Neural progenitor cell (in vitro differentiated cells): Measurements from ENCODE around the gene PGF. TPM values are rescaled to one million over a fixed set of nuclear protein-coding genes. Genes with fewer than 3 reads are reported as not detected.

Experiments used
- DNase-seq: peaks from one replicate; pipeline ENCODE4 v3.0.0-alpha.2; 2016; ENCODE audit warnings: low spot score
- H2AFZ ChIP-seq: fragments of 200-600 bp; sonication (generic); replicated peaks from 2 replicates; pipeline ENCODE4 v1.6.1; 2016; ENCODE audit warnings: antibody characterized with exemption
- H3F3A ChIP-seq: fragments of 200-600 bp; sonication (generic); 2 replicates; pipeline ENCODE4 v1.6.1; 2016; ENCODE audit warnings: antibody characterized with exemption, low read depth
- H3K27ac ChIP-seq: fragments of 200-600 bp; sonication (generic); 2 replicates; pipeline ENCODE4 v1.5.1; 2016; ENCODE audit warnings: mild to moderate bottlenecking
- H3K27me3 ChIP-seq: fragments of 200-600 bp; sonication (generic); 2 replicates; pipeline ENCODE4 v1.6.1; 2016; ENCODE audit warnings: mild to moderate bottlenecking, moderate library complexity
- H3K36me3 ChIP-seq: fragments of 200-600 bp; sonication (generic); 2 replicates; pipeline ENCODE4 v1.5.1; 2016
- H3K4me1 ChIP-seq: fragments of 200-600 bp; sonication (generic); 2 replicates; pipeline ENCODE4 v1.6.1; 2016; ENCODE audit warnings: mixed run types
- H3K4me2 ChIP-seq: fragments of 200-600 bp; sonication (generic); 2 replicates; pipeline ENCODE4 v1.6.1; 2016
- H3K4me3 ChIP-seq: fragments of 200-600 bp; sonication (generic); 2 replicates; pipeline ENCODE4 v1.5.1; 2016
- H3K79me2 ChIP-seq: fragments of 200-600 bp; sonication (generic); 2 replicates; pipeline ENCODE4 v1.6.1; 2016; ENCODE audit warnings: low read depth
- H3K9ac ChIP-seq: fragments of 200-600 bp; sonication (generic); 2 replicates; pipeline ENCODE4 v1.6.1; 2016
- H3K9me3 ChIP-seq: fragments of 200-600 bp; sonication (generic); 2 replicates; pipeline ENCODE4 v1.5.1; 2016; ENCODE audit warnings: low read depth
- H4K20me1 ChIP-seq: fragments of 200-600 bp; sonication (generic); 2 replicates; pipeline ENCODE4 v1.6.1; 2016; ENCODE audit warnings: low read depth
- H3K27ac Mint-ChIP-seq: 3 replicates; pipeline ENCODE4 v1.8.0; 2021; ENCODE audit warnings: mixed read lengths
- H3K27me3 Mint-ChIP-seq: 2 replicates; pipeline ENCODE4 v1.8.0; 2022; ENCODE audit warnings: low read depth, mild to moderate bottlenecking, inconsistent platforms, moderate library complexity, mixed read lengths; ENCODE audit not compliant: insufficient read depth
- H3K36me3 Mint-ChIP-seq: 3 replicates; pipeline ENCODE4 v1.8.0; 2021; ENCODE audit warnings: mixed read lengths
- H3K4me1 Mint-ChIP-seq: 3 replicates; pipeline ENCODE4 v1.8.0; 2021; ENCODE audit warnings: mixed read lengths
- H3K4me3 Mint-ChIP-seq: 3 replicates; pipeline ENCODE4 v1.8.0; 2021; ENCODE audit warnings: mild to moderate bottlenecking, moderate library complexity, mixed read lengths
- H3K9me3 Mint-ChIP-seq: 3 replicates; pipeline ENCODE4 v1.8.0; 2020; ENCODE audit warnings: mixed read lengths
- CTCF ChIP-seq: fragments of 200-600 bp; sonication (generic); IDR thresholded peaks from 2 replicates; pipeline ENCODE4 v1.5.1; 2017; ENCODE audit warnings: antibody characterized with exemption, mild to moderate bottlenecking
- EZH2 ChIP-seq: fragments of 200-600 bp; sonication (generic); IDR thresholded peaks from 2 replicates; pipeline ENCODE4 v1.6.1; 2017; ENCODE audit warnings: antibody characterized with exemption, mild to moderate bottlenecking, moderate library complexity
- EZH2phosphoT487 ChIP-seq: fragments of 200-600 bp; sonication (generic); IDR thresholded peaks from 2 replicates; pipeline ENCODE4 v1.6.1; 2017; ENCODE audit warnings: antibody characterized with exemption
- total RNA-seq: library from RNA; depleted of rRNA; stranded (reverse); fragments of >200 nt; gene quantifications from 2 replicates; pipeline ENCODE4 v1.2.3, GENCODE V29; 2015; ENCODE audit warnings: low replicate concordance

The PGF gene
- total RNA-seq, 1 donor from 2014 or later, result 1.0 TPM

- Histone ChIP-seq H3K79me2 (no peaks in the 10 kb centered on the region), H3K9me3 (no peaks in the 10 kb centered on the region), H3K27ac (no peak overlapping the region), H3K9ac (no peak overlapping the region), H3K4me2 (no peak overlapping the region), H3K36me3 (no peaks in the 10 kb centered on the region), H3K27me3 (no peaks in the 10 kb centered on the region), H2AFZ (no peak overlapping the region), H3K4me1 (no peaks in the 10 kb centered on the region), H4K20me1 (no peaks in the 10 kb centered on the region), H3F3A (peaks cover 8% of the 10 kb centered on the region), H3K4me3 (no peak overlapping the region)
- no peak for DNase-seq
- Mint-ChIP-seq H3K4me1 (peaks cover 6% of the 10 kb centered on the region), H3K27me3 (no peaks in the 10 kb centered on the region), H3K4me3 (no peak overlapping the region), H3K9me3 (no peaks in the 10 kb centered on the region), H3K27ac (no peak overlapping the region), H3K36me3 (no peaks in the 10 kb centered on the region)
- TF ChIP-seq CTCF, result no peak
- TF ChIP-seq EZH2, result no peak
- TF ChIP-seq EZH2phosphoT487, result no peak
Measured at GRCh38 chr14:74940956-74941565, 14.3 kb downstream of the PGF start.

- H3K27ac Mint-ChIP-seq, result no peak overlapping the region
- no peak overlapping the region for H3K9ac ChIP-seq
- H3K36me3 Mint-ChIP-seq, result no peaks in the 10 kb centered on the region
- H3K79me2 ChIP-seq, result no peaks in the 10 kb centered on the region
- H3F3A ChIP-seq, result no peaks in the 10 kb centered on the region
- no peaks in the 10 kb centered on the region for H3K4me1 ChIP-seq
- no peak overlapping the region for H3K4me3 ChIP-seq
- TF ChIP-seq CTCF, result no peak
- no peak for TF ChIP-seq EZH2phosphoT487
- no peak for TF ChIP-seq EZH2
- no peak overlapping the region for H3K27ac ChIP-seq
- no peak overlapping the region for H3K4me2 ChIP-seq
- no peaks in the 10 kb centered on the region for H3K36me3 ChIP-seq
- no peak overlapping the region for H3K4me3 Mint-ChIP-seq
- H3K27me3 ChIP-seq, result no peaks in the 10 kb centered on the region
- H3K9me3 Mint-ChIP-seq, result no peaks in the 10 kb centered on the region
- H3K9me3 ChIP-seq, result no peaks in the 10 kb centered on the region
- no peak for DNase-seq
- H3K4me1 Mint-ChIP-seq, result peaks cover 6% of the 10 kb centered on the region
- H3K27me3 Mint-ChIP-seq, result no peaks in the 10 kb centered on the region
- no peak overlapping the region for H2AFZ ChIP-seq
- H4K20me1 ChIP-seq, result no peaks in the 10 kb centered on the region
Measured at GRCh38 chr14:74938531-74939495, 16.6 kb downstream of the PGF start.

- no peak overlapping the region for H3K4me3 Mint-ChIP-seq
Measured at GRCh38 chr14:74937171-74937570, 18.2 kb downstream of the PGF start.

More at GRCh38 chr14:74937171-74937570, 18.2 kb downstream of the PGF start:
- no peaks in the 10 kb centered on the region for H4K20me1 ChIP-seq
- no peak overlapping the region for H3K9ac ChIP-seq
- Mint-ChIP-seq H3K9me3 (no peaks in the 10 kb centered on the region), H3K36me3 (no peaks in the 10 kb centered on the region), H3K27me3 (no peaks in the 10 kb centered on the region), H3K4me1 (peaks cover 6% of the 10 kb centered on the region), H3K27ac (no peak overlapping the region)
- H3K4me3 ChIP-seq, result no peak overlapping the region
- no peaks in the 10 kb centered on the region for H3K79me2 ChIP-seq
- TF ChIP-seq EZH2phosphoT487, result no peak
- TF ChIP-seq CTCF, result no peak
- no peak for TF ChIP-seq EZH2
- no peak overlapping the region for H3K4me2 ChIP-seq
- no peaks in the 10 kb centered on the region for H3K9me3 ChIP-seq
- H3K4me1 ChIP-seq, result no peaks in the 10 kb centered on the region
- H3K27me3 ChIP-seq, result no peaks in the 10 kb centered on the region
- H2AFZ ChIP-seq, result no peak overlapping the region
- no peaks in the 10 kb centered on the region for H3F3A ChIP-seq
- DNase-seq, result no peak
- H3K36me3 ChIP-seq, result no peaks in the 10 kb centered on the region
- H3K27ac ChIP-seq, result no peak overlapping the region
